HL-60 (cell line): ENCODE results near the gene GCGR.

ENCODE experiments used
- CTCF ChIP-seq: IDR thresholded peaks from one replicate; pipeline ENCODE4 v1.5.1; 2011; ENCODE audit warnings: low read length, control low read depth, inconsistent platforms; ENCODE audit not compliant: insufficient read depth
- POLR2AphosphoS5 ChIP-seq: IDR thresholded peaks from 2 replicates; pipeline ENCODE4 v1.6.1; 2012; ENCODE audit warnings: low read depth
- REST ChIP-seq: IDR thresholded peaks from 2 replicates; pipeline ENCODE4 v1.6.1; 2012; ENCODE audit warnings: low read depth; ENCODE audit not compliant: insufficient replicate concordance

GRCh38 chr17:81844327-81844851 is 40.4 kb downstream of the GCGR start:
- TF ChIP-seq CTCF, result no peak
- peak; percentile 19 for TF ChIP-seq POLR2AphosphoS5
- TF ChIP-seq REST, result no peak
